SK-N-SH (cell line): ENCODE data around the gene ZFP36L1. TPM values are rescaled to one million over a fixed set of nuclear protein-coding genes. Genes with fewer than 3 reads are reported as not detected.

Source experiments
- CTCF ChIA-PET: fragments of 300-600, 350-600 bp; formaldehyde crosslinking; extraction: SDS; loops from one replicate; lab custom pipeline; 2021; lab: Yijun Ruan, JAX
- POLR2A ChIA-PET: fragments of 350-600 bp; sonication (Branson Sonifier 250); formaldehyde crosslinking; extraction: SDS; loops from one replicate; lab custom pipeline; 2020; ENCODE audit warnings: antibody characterized with exemption, inconsistent platforms; lab: Yijun Ruan, JAX
- DNase-seq: peaks from one replicate; pipeline ENCODE4 v3.0.0; 2012
- H2AFZ ChIP-seq: fragments of 200-600 bp; sonication (generic); 2 replicates; pipeline ENCODE4 v1.8.1; 2016; ENCODE audit warnings: antibody characterized with exemption, mild to moderate bottlenecking, low read depth
- H3F3A ChIP-seq: fragments of 200-600 bp; sonication (generic); replicated peaks from 2 replicates; pipeline ENCODE3; 2016; ENCODE audit warnings: antibody characterized with exemption, mild to moderate bottlenecking; ENCODE audit not compliant: insufficient read depth
- H3K27ac ChIP-seq, 2 experiments: fragments of 200-500 bp in 1 of 2; fragments of 200-600 bp in 1 of 2; sonication (Bioruptor generic) in 1 of 2; sonication (generic), shearing (Covaris generic) in 1 of 2; 2 replicates each; pipeline versions ENCODE4 v1.5.1 to v1.6.1; 2014 to 2016; ENCODE audit warnings: low read depth in 2 of 2, inconsistent platforms in 1 of 2, low read length in 1 of 2, mild to moderate bottlenecking in 1 of 2, mixed read lengths in 1 of 2
- H3K27me3 ChIP-seq: fragments of 200-600 bp; sonication (generic), shearing (Covaris generic); 2 replicates; pipeline ENCODE4 v1.6.1; 2016; ENCODE audit warnings: mixed run types; ENCODE audit not compliant: insufficient read depth
- H3K36me3 ChIP-seq, 2 experiments: fragments of 200-500 bp in 1 of 2; fragments of 200-600 bp in 1 of 2; sonication (Bioruptor generic) in 1 of 2; sonication (generic) in 1 of 2; replicated peaks in 1 of 2; 2 replicates each; pipeline versions ENCODE3 to v1.5.1; 2014 to 2016; ENCODE audit warnings: low read length in 1 of 2, mild to moderate bottlenecking in 1 of 2; ENCODE audit not compliant: insufficient read depth in 2 of 2, control insufficient read depth in 1 of 2
- H3K4me1 ChIP-seq, 2 experiments: fragments of 200-500 bp in 1 of 2; fragments of 200-600 bp in 1 of 2; sonication (Bioruptor generic) in 1 of 2; sonication (generic), shearing (Covaris generic) in 1 of 2; 2 replicates each; pipeline versions ENCODE4 v1.5.1 to v1.6.1; 2014 to 2016; ENCODE audit warnings: low read depth in 1 of 2, low read length in 1 of 2, mixed run types in 1 of 2; ENCODE audit not compliant: insufficient read depth in 2 of 2, control insufficient read depth in 1 of 2
- H3K4me2 ChIP-seq: fragments of 200-600 bp; sonication (generic), shearing (Covaris generic); 2 replicates; pipeline ENCODE4 v1.6.1; 2017; ENCODE audit warnings: mixed run types
- H3K4me3 ChIP-seq, 2 experiments: fragments of 200-500 bp in 1 of 2; fragments of 200-600 bp in 1 of 2; sonication (Bioruptor generic) in 1 of 2; sonication (generic), shearing (Covaris generic) in 1 of 2; 2 replicates each; pipeline versions ENCODE4 v1.5.1 to v1.8.1; 2014 to 2016; ENCODE audit warnings: low read depth in 2 of 2, inconsistent platforms in 1 of 2, low read length in 1 of 2, mild to moderate bottlenecking in 1 of 2, mixed read lengths in 1 of 2, moderate library complexity in 1 of 2
- H3K79me2 ChIP-seq: fragments of 200-600 bp; sonication (generic); 2 replicates; pipeline ENCODE4 v1.8.1; 2017; ENCODE audit warnings: mild to moderate bottlenecking; ENCODE audit not compliant: insufficient read depth
- H3K9ac ChIP-seq: fragments of 200-600 bp; sonication (generic); 2 replicates; pipeline ENCODE4 v1.6.1; 2017; ENCODE audit warnings: mixed run types
- H3K9me2 ChIP-seq: fragments of 200-600 bp; sonication (generic); 2 replicates; pipeline ENCODE4 v1.6.1; 2017; ENCODE audit warnings: mixed run types
- H3K9me3 ChIP-seq: fragments of 200-600 bp; sonication (generic); 2 replicates; pipeline ENCODE4 v1.6.1; 2017; ENCODE audit warnings: mixed run types, mild to moderate bottlenecking, moderate library complexity
- H4K20me1 ChIP-seq: fragments of 200-600 bp; sonication (generic); 2 replicates; pipeline ENCODE4 v1.6.1; 2017; ENCODE audit warnings: mild to moderate bottlenecking, mixed run types; ENCODE audit not compliant: insufficient read depth
- FOSL2 ChIP-seq: IDR thresholded peaks from 2 replicates; pipeline ENCODE4 v1.4.0; 2012; ENCODE audit warnings: low read depth, mild to moderate bottlenecking, moderate library complexity, borderline replicate concordance
- FOXJ3 ChIP-seq: sonication (generic); formaldehyde crosslinking; IDR thresholded peaks from 2 replicates; pipeline ENCODE4 v1.5.1; 2020; ENCODE audit warnings: mild to moderate bottlenecking, missing genetic modification reagents
- FOXM1 ChIP-seq: IDR thresholded peaks from 2 replicates; pipeline ENCODE4 v1.4.0; 2012; ENCODE audit warnings: low read depth, mild to moderate bottlenecking
- GATA2 ChIP-seq: sonication (generic); formaldehyde crosslinking; IDR thresholded peaks from 2 replicates; pipeline ENCODE4 v1.5.0; 2020; ENCODE audit warnings: mild to moderate bottlenecking, missing genetic modification reagents
- MEF2A ChIP-seq: IDR thresholded peaks from 2 replicates; pipeline ENCODE4 v1.4.0; 2012; ENCODE audit warnings: low read depth, borderline replicate concordance
- MXI1 ChIP-seq: IDR thresholded peaks from 2 replicates; pipeline ENCODE4 v1.6.1; 2012; ENCODE audit warnings: mild to moderate bottlenecking, low read depth, low read length, improper control_type of control experiment
- NFIC ChIP-seq: IDR thresholded peaks from 2 replicates; pipeline ENCODE4 v1.4.0; 2012; ENCODE audit warnings: borderline replicate concordance
- NRF1 ChIP-seq: IDR thresholded peaks from 2 replicates; pipeline ENCODE4 v1.6.1; 2012; ENCODE audit warnings: low read depth, mild to moderate bottlenecking, low read length
- RAD21 ChIP-seq: IDR thresholded peaks from 2 replicates; pipeline ENCODE4 v1.6.1; 2012; ENCODE audit warnings: mild to moderate bottlenecking, low read length
- RCOR1 ChIP-seq: fragments of 150-350 bp; IDR thresholded peaks from 2 replicates; pipeline ENCODE4 v1.6.1; 2017; ENCODE audit warnings: antibody characterized with exemption, low read length
- TCF12 ChIP-seq: IDR thresholded peaks from 2 replicates; pipeline ENCODE4 v1.4.0; 2012
- WGBS: methylation state at CpG from one replicate; pipeline ENCODE4 v1.1.6; 2017; ENCODE audit warnings: low lambda C conversion rate; 5-methylcytosine and 5-hydroxymethylcytosine counted together
- polyA plus RNA-seq, 3 experiments: library from polyadenylated mRNA; depleted of rRNA; stranded (reverse); fragments of >200 nt; gene quantifications; 2 replicates each; pipeline ENCODE4 v1.2.3, GENCODE V29; 2012
- TF ChIP-seq, protein P1 (sequence below): fragments of 150-350 bp; IDR thresholded peaks from 2 replicates; pipeline ENCODE4 v1.6.1; 2016; ENCODE audit warnings: mild to moderate bottlenecking, low read depth, low read length
- TF ChIP-seq, protein P2 (sequence below): IDR thresholded peaks from 2 replicates; pipeline ENCODE4 v1.4.0; 2012; ENCODE audit warnings: low read depth, borderline replicate concordance
- TF ChIP-seq, protein P3 (sequence below): fragments of 150-350 bp; IDR thresholded peaks from 2 replicates; pipeline ENCODE4 v1.6.1; 2017; ENCODE audit warnings: antibody characterized with exemption, low read length, low read depth, borderline replicate concordance
- TF ChIP-seq, protein P4 (sequence below): IDR thresholded peaks from 2 replicates; pipeline ENCODE4 v1.4.0; 2012; ENCODE audit warnings: low read depth

Gene ZFP36L1
- polyA plus RNA-seq, 1 of the 3 experiments (the other 2 are of a cell fraction): 16.5 TPM

DNA sequence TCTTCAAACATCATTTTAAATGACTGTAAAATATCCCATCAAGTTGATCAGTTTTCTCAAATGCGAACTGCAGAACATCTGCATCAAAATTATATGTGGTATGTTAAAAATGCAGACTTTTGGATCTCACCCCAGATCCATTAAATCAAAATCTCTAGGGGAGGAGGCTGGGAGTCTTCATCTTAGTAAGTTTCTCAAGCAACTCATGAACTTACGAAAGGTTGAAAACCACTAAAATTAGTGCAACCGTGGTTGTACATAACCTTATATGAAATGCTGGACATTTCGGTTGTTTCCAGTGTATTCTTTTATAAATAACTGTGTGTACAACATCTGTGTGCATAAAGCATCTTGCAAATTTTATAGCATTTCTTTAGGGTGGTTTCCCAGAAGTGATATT is 39.2 kb downstream of the ZFP36L1 start:
- no peak for DNase-seq
- Histone ChIP-seq H3K36me3 (no peaks in the 10 kb centered on the region), H3K27me3 (no peaks in the 10 kb centered on the region), H3F3A (no peaks in the 10 kb centered on the region), H3K9me3 (no peaks in the 10 kb centered on the region), H3K9ac (no peak overlapping the region), H3K4me1 (peaks cover 0 to 13% of the 10 kb centered on the region in 2 experiments; a peak in 2 of 4 replicates), H3K27ac (no peak overlapping the region)
- POLR2A ChIA-PET: no interaction called here
- TF ChIP-seq RCOR1 (no peak), GATA2 (CRISPR knock-in tag) (no peak), FOXM1 (no peak), TCF12 (no peak), MXI1 (no peak), FOXJ3 (CRISPR knock-in tag) (no peak), FOSL2 (no peak), MEF2A (no peak)
- TF ChIP-seq, protein P1, sequence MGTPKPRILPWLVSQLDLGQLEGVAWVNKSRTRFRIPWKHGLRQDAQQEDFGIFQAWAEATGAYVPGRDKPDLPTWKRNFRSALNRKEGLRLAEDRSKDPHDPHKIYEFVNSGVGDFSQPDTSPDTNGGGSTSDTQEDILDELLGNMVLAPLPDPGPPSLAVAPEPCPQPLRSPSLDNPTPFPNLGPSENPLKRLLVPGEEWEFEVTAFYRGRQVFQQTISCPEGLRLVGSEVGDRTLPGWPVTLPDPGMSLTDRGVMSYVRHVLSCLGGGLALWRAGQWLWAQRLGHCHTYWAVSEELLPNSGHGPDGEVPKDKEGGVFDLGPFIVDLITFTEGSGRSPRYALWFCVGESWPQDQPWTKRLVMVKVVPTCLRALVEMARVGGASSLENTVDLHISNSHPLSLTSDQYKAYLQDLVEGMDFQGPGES: no peak
- TF ChIP-seq, protein P2, sequence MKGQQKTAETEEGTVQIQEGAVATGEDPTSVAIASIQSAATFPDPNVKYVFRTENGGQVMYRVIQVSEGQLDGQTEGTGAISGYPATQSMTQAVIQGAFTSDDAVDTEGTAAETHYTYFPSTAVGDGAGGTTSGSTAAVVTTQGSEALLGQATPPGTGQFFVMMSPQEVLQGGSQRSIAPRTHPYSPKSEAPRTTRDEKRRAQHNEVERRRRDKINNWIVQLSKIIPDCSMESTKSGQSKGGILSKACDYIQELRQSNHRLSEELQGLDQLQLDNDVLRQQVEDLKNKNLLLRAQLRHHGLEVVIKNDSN: no peak
- TF ChIP-seq, all 33 proteins: peak for 0
- H3K9me2 ChIP-seq: no peaks in the 10 kb centered on the region
- no peak overlapping the region for H3K4me2 ChIP-seq
- H3K4me3 ChIP-seq: no peak overlapping the region
- H4K20me1 ChIP-seq: no peaks in the 10 kb centered on the region
- no peaks in the 10 kb centered on the region for H3K79me2 ChIP-seq
- CTCF ChIA-PET: no interaction called here
- H2AFZ ChIP-seq: no peak overlapping the region
- WGBS: 83% methylated on average over 4 of the region's 4 CpGs

DNA sequence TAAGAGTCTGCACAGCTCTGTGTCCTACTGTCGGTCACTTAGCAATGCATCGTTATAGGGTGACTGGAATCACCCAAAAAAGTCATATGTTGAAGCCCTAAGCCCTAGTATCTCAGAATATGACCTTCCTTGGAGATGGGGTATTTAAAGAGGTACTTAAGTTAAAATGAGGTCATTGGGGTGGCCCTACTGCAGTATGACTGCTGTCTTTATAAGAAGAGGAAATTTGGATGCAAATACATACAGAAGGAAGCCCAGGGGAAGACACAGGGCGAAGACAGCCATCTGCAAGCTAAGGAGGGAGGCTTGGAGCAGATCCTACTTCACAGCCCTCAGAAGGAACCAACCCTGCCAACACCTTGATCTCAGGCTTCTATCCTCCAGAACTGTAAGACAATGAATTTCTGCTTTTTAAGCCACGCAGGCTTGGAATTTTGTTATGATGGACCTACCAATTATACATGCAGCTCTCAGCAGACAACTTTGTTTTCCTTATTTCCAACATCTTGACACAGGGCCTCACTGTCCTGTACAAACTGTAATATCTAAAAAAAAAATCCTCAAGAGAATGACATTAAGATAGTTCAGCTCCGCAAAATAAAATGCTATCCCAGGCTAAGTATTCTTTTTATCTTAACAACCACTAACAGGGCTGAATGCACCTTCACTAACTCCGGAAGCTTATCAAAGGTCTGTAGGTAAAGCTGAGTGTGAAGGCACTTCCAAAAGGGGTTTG is 40.4 kb downstream of the ZFP36L1 start:
- no peak for DNase-seq
- Histone ChIP-seq H3K9me2 (no peaks in the 10 kb centered on the region), H3F3A (no peaks in the 10 kb centered on the region), H3K9me3 (no peaks in the 10 kb centered on the region), H3K27ac (no peak overlapping the region), H3K27me3 (no peaks in the 10 kb centered on the region), H4K20me1 (no peaks in the 10 kb centered on the region), H3K4me2 (no peak overlapping the region), H2AFZ (no peak overlapping the region), H3K9ac (no peak overlapping the region), H3K4me1 (peaks cover 0 to 13% of the 10 kb centered on the region in 2 experiments; a peak in 2 of 4 replicates), H3K4me3 (no peak overlapping the region), H3K79me2 (no peaks in the 10 kb centered on the region), H3K36me3 (no peaks in the 10 kb centered on the region)
- ChIA-PET CTCF (no interaction called here), POLR2A (no interaction called here)
- TF ChIP-seq, protein P3, sequence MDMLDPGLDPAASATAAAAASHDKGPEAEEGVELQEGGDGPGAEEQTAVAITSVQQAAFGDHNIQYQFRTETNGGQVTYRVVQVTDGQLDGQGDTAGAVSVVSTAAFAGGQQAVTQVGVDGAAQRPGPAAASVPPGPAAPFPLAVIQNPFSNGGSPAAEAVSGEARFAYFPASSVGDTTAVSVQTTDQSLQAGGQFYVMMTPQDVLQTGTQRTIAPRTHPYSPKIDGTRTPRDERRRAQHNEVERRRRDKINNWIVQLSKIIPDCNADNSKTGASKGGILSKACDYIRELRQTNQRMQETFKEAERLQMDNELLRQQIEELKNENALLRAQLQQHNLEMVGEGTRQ: no peak
- TF ChIP-seq, protein P4, sequence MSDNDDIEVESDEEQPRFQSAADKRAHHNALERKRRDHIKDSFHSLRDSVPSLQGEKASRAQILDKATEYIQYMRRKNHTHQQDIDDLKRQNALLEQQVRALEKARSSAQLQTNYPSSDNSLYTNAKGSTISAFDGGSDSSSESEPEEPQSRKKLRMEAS: no peak
- TF ChIP-seq NRF1: no peak
- no peak for TF ChIP-seq MXI1
- TF ChIP-seq NFIC: no peak
- TF ChIP-seq RAD21: no peak
- WGBS: 96% methylated on average over 6 of the region's 6 CpGs
